ENCODE data around the gene COL4A4.

COL4A4 gene

GRCh38 chr2:227205701-227206100, 41.7 kb upstream of the COL4A4 start:
- Histone ChIP-seq H3K4me3 (ENCODE audit: insufficient read depth, low read length, poor library complexity, severe bottlenecking) (no peak overlapping the region), H3K79me2 (ENCODE audit: insufficient read depth, low read length) (no peaks in the 10 kb centered on the region), H3K27me3 (ENCODE audit: low read length) (no peaks in the 10 kb centered on the region), H3K36me3 (ENCODE audit: low read length) (no peaks in the 10 kb centered on the region), H3K9me3 (ENCODE audit: insufficient read depth, low read length) (no peaks in the 10 kb centered on the region), H3K27ac (ENCODE audit: low read depth, low read length) (no peak overlapping the region), H4K20me1 (ENCODE audit: low read depth, low read length) (no peaks in the 10 kb centered on the region), H3K9ac (ENCODE audit: low read length) (no peak overlapping the region), H3K9me2 (replicated peaks; ENCODE audit: insufficient read depth, low read length) (no peaks in the 10 kb centered on the region), H2AFZ (ENCODE audit: low read depth, low read length, severe bottlenecking) (no peak overlapping the region), H3K4me2 (ENCODE audit: low read depth, low read length, poor library complexity, severe bottlenecking) (no peak overlapping the region), H3F3A (ENCODE audit: insufficient read depth) (no peaks in the 10 kb centered on the region)
- TF ChIP-seq CTCF (IDR thresholded peaks at IDR 0.05; ENCODE audit: insufficient read depth, low read length, poor library complexity, severe bottlenecking) (no peak), EZH2phosphoT487 (conservative IDR thresholded peaks at IDR 0.05; ENCODE audit: low read length) (no peak)

GRCh38 chr2:227204452-227204851, 40.4 kb upstream of the COL4A4 start:
- H3K9ac ChIP-seq (ENCODE audit: low read length), result no peak overlapping the region
- H3K27ac ChIP-seq (ENCODE audit: low read depth, low read length), result no peak overlapping the region
- H3K9me2 ChIP-seq (replicated peaks; ENCODE audit: insufficient read depth, low read length), result no peaks in the 10 kb centered on the region
- H3F3A ChIP-seq (ENCODE audit: insufficient read depth), result no peaks in the 10 kb centered on the region
- no peak overlapping the region for H2AFZ ChIP-seq (ENCODE audit: low read depth, low read length, severe bottlenecking)
- TF ChIP-seq EZH2phosphoT487 (conservative IDR thresholded peaks at IDR 0.05; ENCODE audit: low read length), result no peak
- TF ChIP-seq CTCF (IDR thresholded peaks at IDR 0.05; ENCODE audit: insufficient read depth, low read length, poor library complexity, severe bottlenecking), result no peak
- H3K9me3 ChIP-seq (ENCODE audit: insufficient read depth, low read length), result no peaks in the 10 kb centered on the region
- no peak overlapping the region for H3K4me2 ChIP-seq (ENCODE audit: low read depth, low read length, poor library complexity, severe bottlenecking)
- no peaks in the 10 kb centered on the region for H4K20me1 ChIP-seq (ENCODE audit: low read depth, low read length)
- no peaks in the 10 kb centered on the region for H3K79me2 ChIP-seq (ENCODE audit: insufficient read depth, low read length)
- no peaks in the 10 kb centered on the region for H3K36me3 ChIP-seq (ENCODE audit: low read length)
- H3K4me3 ChIP-seq (ENCODE audit: insufficient read depth, low read length, poor library complexity, severe bottlenecking), result no peak overlapping the region
- no peaks in the 10 kb centered on the region for H3K27me3 ChIP-seq (ENCODE audit: low read length)

GRCh38 chr2:227201771-227202170, 37.8 kb upstream of the COL4A4 start:
- H3K4me2 ChIP-seq (ENCODE audit: low read depth, low read length, poor library complexity, severe bottlenecking), result no peak overlapping the region
- H4K20me1 ChIP-seq (ENCODE audit: low read depth, low read length), result no peaks in the 10 kb centered on the region
- H3K27ac ChIP-seq (ENCODE audit: low read depth, low read length), result no peak overlapping the region
- TF ChIP-seq EZH2phosphoT487 (conservative IDR thresholded peaks at IDR 0.05; ENCODE audit: low read length) (no peak), CTCF (IDR thresholded peaks at IDR 0.05; ENCODE audit: insufficient read depth, low read length, poor library complexity, severe bottlenecking) (no peak)
- H3K79me2 ChIP-seq (ENCODE audit: insufficient read depth, low read length), result no peaks in the 10 kb centered on the region
- no peak overlapping the region for H3K9ac ChIP-seq (ENCODE audit: low read length)
- no peak overlapping the region for H2AFZ ChIP-seq (ENCODE audit: low read depth, low read length, severe bottlenecking)
- no peaks in the 10 kb centered on the region for H3K27me3 ChIP-seq (ENCODE audit: low read length)
- no peaks in the 10 kb centered on the region for H3K9me2 ChIP-seq (replicated peaks; ENCODE audit: insufficient read depth, low read length)
- H3F3A ChIP-seq (ENCODE audit: insufficient read depth), result no peaks in the 10 kb centered on the region
- no peak overlapping the region for H3K4me3 ChIP-seq (ENCODE audit: insufficient read depth, low read length, poor library complexity, severe bottlenecking)
- H3K9me3 ChIP-seq (ENCODE audit: insufficient read depth, low read length), result no peaks in the 10 kb centered on the region
- H3K36me3 ChIP-seq (ENCODE audit: low read length), result no peaks in the 10 kb centered on the region

All from SU-DHL-6 (cell line).